Raji (cell line): ENCODE measurements around the gene CRY2.

Source experiments
- POLR2A ChIP-seq: IDR thresholded peaks from 2 replicates; pipeline ENCODE4 v1.6.1; 2011; ENCODE audit warnings: low read depth, low read length, control low read depth; ENCODE audit not compliant: insufficient read depth

The CRY2 gene

DNA sequence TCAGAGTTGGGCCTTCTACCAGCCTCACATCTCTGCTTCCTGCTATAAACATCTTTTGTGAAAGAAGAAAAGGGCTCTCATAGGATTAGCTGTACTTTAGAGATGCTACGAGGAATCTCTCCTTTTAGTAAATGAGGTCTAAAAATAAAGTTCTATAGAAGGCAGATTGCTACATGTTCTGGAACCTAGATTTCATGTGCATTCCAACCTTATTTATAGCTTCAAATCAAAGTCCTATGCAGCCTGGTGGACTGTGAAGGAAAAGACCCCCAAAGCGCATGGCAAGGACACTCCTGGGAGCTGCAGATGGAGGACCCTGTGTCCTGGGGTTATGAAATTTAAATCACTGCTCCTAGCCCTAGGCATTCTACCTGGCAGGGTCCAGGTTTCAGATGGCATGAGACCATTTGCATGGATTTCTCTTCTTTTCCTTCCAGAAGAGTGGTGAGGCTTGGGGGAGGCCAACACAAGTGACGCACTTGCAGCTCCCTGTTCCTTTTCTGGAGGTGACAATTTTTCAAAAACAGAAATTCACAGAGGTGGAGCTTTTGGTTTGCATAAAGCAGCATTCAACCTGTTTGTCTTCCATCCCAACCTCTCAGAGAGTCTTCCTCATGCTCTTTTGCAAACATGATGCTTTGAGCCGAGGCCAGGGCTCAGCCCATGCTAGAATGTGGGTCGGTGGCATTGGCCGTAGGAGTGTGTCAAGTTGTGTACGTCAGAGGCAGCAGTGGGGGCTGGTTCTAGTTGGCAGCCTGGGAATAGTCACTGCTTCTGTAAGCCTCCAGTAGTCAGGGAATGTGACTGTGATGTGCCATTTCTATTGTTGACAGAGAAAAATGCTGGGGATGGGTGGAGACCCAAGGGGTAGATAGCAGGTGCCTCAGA, 6.3 kb downstream of the CRY2 start:
- TF ChIP-seq POLR2A, result no peak

DNA sequence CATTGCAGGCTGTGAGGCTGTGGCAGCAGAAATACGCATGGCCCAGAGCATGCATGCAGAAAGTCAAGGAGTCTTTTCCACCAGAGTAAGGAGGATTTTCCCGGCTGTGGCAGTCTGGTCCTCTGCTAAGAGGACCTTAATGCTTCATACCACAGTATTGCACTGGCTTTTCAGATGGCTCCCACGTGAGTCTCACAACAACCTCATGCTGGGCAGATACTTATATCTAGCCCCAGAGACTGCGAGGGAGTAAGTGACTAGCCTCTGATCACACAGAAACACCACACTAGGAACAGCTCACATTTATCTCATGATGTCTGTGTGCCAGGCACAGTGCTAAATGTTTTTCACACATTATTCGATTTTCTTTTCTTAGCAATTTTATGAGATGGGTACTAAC, 8.0 kb downstream of the CRY2 start:
- TF ChIP-seq POLR2A, result no peak

DNA sequence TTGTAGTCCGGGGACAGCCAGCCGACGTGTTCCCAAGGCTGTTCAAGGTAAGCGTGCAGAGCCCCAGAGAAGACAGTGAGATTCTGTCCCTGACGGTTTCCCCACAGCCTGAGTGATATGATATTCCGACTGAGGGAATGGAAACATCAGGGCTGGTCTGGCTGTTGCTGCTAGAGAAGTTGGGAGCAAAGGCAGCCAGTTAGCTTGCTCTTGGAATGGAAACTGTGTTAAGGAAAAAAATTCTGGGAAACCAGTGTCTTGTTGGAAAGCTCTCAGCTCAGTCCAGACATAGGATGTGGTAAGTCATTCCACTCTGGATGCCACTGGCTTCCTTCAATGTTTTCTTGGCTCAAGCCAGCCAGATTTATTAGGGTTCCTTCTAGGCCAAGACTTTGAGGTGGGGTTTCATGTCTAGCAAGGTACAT, 8.8 kb downstream of the CRY2 start:
- no peak for TF ChIP-seq POLR2A

DNA sequence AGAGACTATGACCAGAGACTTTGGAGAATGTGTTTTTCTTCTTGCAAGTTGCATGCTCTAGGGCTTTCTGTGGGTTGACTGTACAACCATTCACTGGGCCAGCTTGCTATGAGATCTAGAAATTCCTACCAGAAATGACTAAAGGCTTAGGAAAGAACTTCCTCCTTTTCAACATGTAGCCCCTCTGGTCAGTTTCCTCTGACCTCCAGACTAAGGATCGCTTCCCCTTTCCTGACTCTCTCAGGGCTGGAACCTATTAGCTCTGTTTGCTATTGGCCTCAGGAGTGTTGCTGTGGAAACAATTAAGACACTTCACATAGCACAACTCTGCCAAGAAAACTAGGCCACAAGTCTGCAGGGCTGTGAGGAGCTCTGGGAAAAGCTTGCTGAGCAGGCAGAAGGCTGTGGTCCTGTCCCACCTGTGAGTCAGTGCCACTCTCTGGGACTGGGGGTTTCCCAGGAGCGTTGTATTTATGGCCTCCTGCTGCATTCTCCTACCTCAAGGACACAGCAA, 10.7 kb downstream of the CRY2 start:
- TF ChIP-seq POLR2A, result no peak

DNA sequence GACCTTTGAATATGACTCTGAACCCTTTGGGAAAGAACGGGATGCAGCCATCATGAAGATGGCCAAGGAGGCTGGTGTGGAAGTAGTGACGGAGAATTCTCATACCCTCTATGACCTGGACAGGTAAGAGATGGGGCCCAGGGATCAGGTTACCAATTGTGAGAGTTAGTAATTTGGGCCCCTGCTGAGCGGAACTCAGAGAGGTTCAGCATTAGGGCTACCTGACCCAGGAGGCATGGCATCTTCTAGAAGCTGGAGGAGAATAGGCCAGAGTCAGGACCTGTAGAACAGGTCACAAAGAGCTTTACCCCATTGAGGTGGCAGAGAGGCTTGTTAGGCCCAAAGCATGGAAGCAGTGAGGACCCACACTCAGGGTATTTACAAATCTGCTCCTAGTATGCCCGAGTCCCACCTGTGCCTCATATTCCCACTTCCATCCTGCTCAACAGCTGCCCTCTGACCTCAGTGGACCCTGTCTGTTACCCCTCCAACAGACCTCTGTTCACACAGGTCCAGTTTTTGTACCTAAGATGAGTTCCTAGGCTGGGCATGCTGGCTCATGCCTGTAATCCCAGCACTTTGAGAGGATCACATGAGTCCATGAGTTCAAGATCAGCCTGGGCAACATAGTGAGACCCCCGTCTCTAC, 11.6 kb downstream of the CRY2 start:
- no peak for TF ChIP-seq POLR2A

DNA sequence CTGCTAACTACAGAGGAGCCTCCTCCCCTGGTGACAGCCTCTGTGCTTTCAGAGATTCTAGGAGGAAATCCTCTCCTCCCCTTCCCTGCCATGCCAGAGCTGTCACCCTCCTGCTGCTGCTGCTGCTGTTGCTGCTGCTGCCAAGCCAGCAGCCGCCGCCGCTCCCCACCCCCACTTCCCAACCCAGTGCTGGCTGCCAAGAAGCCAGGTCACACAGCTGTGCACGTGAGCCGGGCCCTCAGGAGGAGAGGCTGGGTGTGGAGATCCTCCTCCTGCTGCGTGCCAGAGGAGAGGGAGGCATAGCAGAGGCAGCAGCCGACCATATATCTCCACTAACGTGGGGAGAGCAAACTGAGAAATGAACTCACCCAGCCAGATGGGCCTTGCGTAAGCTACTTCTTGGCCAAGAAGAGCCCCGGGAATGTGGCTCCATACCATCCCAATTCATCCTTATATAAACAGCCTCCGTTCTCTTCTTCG, 12.4 kb downstream of the CRY2 start:
- TF ChIP-seq POLR2A, result no peak

DNA sequence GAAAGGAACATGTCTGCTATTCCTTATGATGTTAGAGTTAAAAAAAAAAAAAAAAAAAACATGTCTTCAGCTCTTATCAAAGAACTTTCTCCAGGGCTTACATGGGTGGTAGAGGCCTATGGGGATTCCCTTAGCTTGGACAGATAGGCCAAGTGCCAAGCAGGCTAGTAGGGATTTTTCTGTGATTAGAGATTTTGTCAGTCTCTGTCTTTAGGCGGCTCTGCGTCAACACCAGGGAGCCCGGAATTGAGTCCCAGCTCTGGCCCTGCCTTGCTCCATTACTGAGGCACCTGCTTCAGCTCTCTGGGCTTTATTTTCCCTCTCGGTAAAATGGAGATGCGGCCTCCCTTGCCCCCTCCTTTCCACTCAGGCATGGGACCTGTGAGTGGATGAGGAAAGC, 13.1 kb downstream of the CRY2 start:
- no peak for TF ChIP-seq POLR2A

DNA sequence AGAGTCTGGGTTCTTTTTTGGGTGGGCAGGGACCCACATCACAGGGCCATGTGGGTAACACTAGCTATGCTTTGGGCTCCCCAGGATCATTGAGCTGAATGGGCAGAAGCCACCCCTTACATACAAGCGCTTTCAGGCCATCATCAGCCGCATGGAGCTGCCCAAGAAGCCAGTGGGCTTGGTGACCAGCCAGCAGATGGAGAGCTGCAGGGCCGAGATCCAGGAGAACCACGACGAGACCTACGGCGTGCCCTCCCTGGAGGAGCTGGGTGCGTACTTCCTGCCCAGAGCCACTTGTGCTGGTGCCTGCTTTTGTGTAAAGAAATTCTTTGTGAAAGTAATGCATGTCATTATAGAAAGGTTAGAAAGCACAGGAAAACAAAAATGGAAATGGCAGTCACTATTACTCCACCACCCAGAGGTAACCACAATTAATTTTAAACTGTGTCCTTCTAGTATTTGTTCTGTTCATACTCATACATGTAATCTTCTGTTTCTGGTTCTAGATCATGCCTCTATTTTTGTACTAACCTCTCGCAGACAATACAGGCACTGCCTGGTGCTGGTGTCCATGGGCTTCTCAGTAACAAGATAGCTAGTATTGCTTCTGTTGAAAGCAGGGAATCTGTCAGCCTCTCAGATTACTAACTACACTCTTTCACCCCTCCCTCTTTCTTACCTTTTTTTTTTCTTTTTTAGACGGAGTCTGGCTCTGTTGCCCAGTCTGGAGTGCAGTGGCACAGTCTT, 13.7 kb downstream of the CRY2 start:
- no peak for TF ChIP-seq POLR2A

DNA sequence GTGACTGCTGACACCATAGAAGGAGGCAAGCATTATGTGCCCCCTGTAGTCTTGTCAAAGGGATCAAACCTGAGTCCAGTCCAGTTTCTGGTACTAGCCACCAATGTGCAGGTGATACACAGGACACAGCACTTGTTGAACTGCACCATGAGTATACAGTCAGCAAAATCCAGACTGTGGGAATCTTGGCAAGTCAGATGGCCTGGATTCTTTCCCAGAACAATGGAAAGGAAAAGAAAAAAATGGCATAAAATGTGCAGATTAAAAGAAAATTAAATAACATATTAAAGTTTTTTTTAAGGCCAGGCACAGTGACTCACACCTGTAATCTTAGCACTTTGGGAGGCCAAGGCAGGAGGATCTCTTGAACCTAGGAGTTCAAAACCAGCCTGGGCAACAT, 16.8 kb downstream of the CRY2 start:
- no peak for TF ChIP-seq POLR2A

DNA sequence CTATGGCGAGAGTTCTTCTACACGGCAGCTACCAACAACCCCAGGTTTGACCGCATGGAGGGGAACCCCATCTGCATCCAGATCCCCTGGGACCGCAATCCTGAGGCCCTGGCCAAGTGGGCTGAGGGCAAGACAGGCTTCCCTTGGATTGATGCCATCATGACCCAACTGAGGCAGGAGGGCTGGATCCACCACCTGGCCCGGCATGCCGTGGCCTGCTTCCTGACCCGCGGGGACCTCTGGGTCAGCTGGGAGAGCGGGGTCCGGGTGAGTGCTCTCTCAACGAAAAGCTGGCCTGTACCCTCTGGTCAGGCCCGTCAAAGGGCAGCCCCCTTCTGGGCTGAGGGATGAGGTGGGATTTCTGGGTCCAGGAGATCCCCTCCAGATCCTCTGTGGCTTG, 22.3 kb downstream of the CRY2 start:
- no peak for TF ChIP-seq POLR2A

DNA sequence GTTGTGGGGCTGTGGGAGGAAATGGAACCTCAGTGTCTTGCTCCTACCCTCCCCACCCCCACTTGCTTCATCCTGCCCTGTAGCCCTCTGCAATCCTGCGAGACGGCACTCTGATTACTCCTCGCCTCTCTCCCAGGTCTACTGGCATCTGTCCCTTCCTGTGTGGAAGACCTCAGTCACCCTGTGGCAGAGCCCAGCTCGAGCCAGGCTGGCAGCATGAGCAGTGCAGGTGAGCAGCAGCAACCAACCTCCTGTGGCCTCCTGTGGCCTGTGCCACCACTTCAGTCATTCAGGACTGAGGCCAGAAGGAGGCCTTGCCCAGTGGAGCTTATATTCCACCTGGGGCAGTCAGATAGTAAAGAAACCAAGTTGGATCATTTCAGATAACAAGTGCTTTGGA, 23.4 kb downstream of the CRY2 start:
- TF ChIP-seq POLR2A, result no peak

DNA sequence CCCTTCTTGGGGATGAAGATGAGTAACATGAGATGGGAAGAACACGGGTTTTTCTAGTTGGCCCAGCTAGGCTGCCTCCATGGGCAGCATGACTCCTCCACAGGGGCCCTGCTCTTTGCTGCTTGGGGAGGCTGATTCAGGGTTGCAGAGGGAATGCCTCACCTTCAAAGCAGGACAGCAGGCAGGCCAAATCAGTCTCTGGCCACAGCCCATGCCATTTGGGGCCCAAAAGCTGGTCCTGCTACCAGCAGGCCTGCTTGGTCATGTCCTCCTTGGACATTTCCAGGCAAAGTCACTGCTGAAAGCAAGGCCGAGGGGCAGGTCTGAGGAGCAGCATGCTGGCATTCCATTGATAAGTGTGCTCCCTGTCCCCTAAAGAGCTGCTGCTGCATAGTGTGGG, 24.4 kb downstream of the CRY2 start:
- TF ChIP-seq POLR2A, result no peak

DNA sequence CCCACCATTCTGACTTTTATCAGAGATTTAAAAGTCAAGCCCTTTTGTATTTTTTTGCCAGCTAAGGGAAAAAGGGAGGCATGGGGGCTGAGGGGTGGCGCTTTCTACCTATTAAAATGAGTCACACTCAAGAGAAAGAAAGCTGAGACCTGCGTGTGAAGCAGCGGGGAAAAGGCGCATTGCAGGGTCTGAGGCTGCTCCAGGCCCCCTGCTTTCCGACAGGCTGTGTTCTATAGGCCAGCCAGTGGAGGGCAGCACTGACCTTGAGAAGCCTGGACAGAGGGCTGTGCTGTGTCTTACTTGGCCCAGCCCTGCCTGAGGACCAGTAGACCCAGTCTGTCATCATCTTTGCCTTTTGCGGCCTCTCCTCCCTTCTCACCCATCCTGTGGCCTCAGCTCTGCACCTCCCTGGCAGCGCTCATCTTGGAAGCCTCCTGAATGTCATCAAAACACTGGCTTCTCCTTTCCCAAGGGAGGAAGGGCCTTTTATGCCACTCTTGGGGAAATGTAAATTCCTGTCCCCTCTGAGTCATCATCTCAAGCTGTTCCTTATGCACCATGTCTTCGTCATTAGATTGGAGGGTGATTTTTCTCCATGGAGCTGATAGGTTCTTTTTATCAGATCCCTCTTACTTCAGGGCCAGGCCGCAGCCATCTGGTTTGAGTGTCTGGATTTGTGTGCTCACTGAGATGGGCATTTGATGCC, 25.5 kb downstream of the CRY2 start:
- TF ChIP-seq POLR2A, result no peak

DNA sequence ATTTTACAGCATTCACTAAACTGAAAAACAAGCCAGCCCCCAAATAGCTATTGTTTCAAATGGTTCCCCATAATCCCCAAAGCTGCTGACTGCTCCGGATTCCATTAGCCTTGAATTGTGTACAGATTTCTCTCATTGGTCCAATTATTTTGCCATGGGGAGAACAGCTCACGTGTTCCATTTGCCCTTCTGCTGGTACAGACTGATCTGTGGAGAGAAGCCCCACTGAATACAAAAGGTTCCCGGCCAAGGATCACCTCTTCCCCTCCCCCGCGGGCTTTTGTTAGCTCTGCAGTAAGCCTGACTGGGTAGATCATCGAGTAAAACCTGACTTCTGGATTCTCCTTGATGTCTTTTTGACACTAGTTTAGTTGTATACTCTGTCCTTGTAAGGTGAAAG, 29.1 kb downstream of the CRY2 start:
- no peak for TF ChIP-seq POLR2A

DNA sequence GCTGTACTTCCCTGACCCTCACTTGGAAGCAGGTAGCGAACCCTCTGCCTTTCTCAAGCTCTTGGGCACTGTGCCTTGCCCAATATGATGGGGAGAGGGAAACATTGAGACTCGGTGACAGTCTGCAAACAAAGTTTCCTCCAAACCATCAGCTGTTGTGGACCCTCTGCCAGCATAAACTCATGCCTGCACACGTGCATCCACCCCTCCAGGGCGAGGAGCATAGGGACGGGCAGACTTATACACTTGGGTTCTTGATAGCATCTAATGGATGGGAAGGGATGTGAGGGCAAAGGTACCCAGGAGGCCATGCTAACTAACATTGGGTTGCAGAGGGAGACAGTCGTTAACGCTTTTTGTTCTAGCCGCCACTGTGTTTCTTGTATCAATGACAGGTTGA, 29.9 kb downstream of the CRY2 start:
- no peak for TF ChIP-seq POLR2A
